RWPE2 (cell line): Measurements from ENCODE around the gene GSTK1.

ENCODE experiments used
- ATAC-seq: fragments of 200-7000 bp; cut with Tn5 transposase; 3 replicates; pipeline ENCODE4 v1.9.1; 2021; ENCODE audit warnings: low read depth
- DNase-seq: peaks from one replicate; pipeline ENCODE4 v3.0.0-alpha.2; 2020; ENCODE audit warnings: low spot score
- H3K27ac ChIP-seq: fragments of 450-650 bp; 2 replicates; pipeline ENCODE4 v1.5.1; 2017; ENCODE audit warnings: mild to moderate bottlenecking; ENCODE audit not compliant: poor library complexity, severe bottlenecking
- H3K27me3 ChIP-seq: fragments of 250-450 bp; sonication (Bioruptor Pico); 2 replicates; pipeline ENCODE4 v1.5.1; 2021; ENCODE audit warnings: mild to moderate bottlenecking, moderate library complexity; ENCODE audit not compliant: insufficient read depth, poor library complexity, severe bottlenecking
- H3K36me3 ChIP-seq: fragments of 250-450 bp; sonication (Bioruptor Pico); 2 replicates; pipeline ENCODE4 v1.5.1; 2020; ENCODE audit warnings: low read depth, mild to moderate bottlenecking, moderate library complexity
- H3K4me1 ChIP-seq: fragments of 250-450 bp; sonication (Bioruptor Pico); 2 replicates; pipeline ENCODE4 v1.5.1; 2021; ENCODE audit warnings: mild to moderate bottlenecking, moderate library complexity; ENCODE audit not compliant: insufficient read depth, poor library complexity, severe bottlenecking
- H3K4me3 ChIP-seq: fragments of 250-450 bp; sonication (Bioruptor Pico); 2 replicates; pipeline ENCODE4 v1.5.1; 2021; ENCODE audit warnings: mild to moderate bottlenecking, moderate library complexity; ENCODE audit not compliant: severe bottlenecking
- H3K9me3 ChIP-seq: fragments of 250-450 bp; sonication (Bioruptor Pico); 2 replicates; pipeline ENCODE4 v1.5.1; 2021; ENCODE audit warnings: mild to moderate bottlenecking, moderate library complexity; ENCODE audit not compliant: severe bottlenecking
- CTCF ChIP-seq: fragments of 450-650 bp; IDR thresholded peaks from one replicate; pipeline ENCODE4 v1.5.1; 2017; ENCODE audit warnings: mild to moderate bottlenecking, moderate library complexity; ENCODE audit not compliant: poor library complexity, severe bottlenecking

Gene GSTK1

GRCh38 chr7:143295870-143296269, 32.6 kb downstream of the GSTK1 start:
- no peaks in the 10 kb centered on the region for H3K27me3 ChIP-seq
- no peaks in the 10 kb centered on the region for H3K4me1 ChIP-seq
- ATAC-seq: no peak
- H3K9me3 ChIP-seq: no peaks in the 10 kb centered on the region
- peaks cover 96% of the 10 kb centered on the region for H3K36me3 ChIP-seq
- DNase-seq: no peak
- H3K4me3 ChIP-seq: no peak overlapping the region
- no peak for TF ChIP-seq CTCF
- H3K27ac ChIP-seq: no peak overlapping the region

GRCh38 chr7:143296686-143297085, 33.4 kb downstream of the GSTK1 start:
- no peak for ATAC-seq
- Histone ChIP-seq H3K4me3 (no peak overlapping the region), H3K4me1 (no peaks in the 10 kb centered on the region), H3K27ac (no peak overlapping the region), H3K9me3 (no peaks in the 10 kb centered on the region), H3K36me3 (peaks cover 97% of the 10 kb centered on the region), H3K27me3 (no peaks in the 10 kb centered on the region)
- TF ChIP-seq CTCF: no peak
- DNase-seq: no peak

GRCh38 chr7:143299346-143299745, 36.1 kb downstream of the GSTK1 start:
- TF ChIP-seq CTCF: no peak
- ATAC-seq: no peak
- no peak for DNase-seq
- no peak overlapping the region for H3K4me3 ChIP-seq
- no peak overlapping the region for H3K27ac ChIP-seq
- H3K9me3 ChIP-seq: no peaks in the 10 kb centered on the region
- peaks cover 8% of the 10 kb centered on the region for H3K4me1 ChIP-seq
- peaks cover 98% of the 10 kb centered on the region for H3K36me3 ChIP-seq
- no peaks in the 10 kb centered on the region for H3K27me3 ChIP-seq

- no peaks in the 10 kb centered on the region for H3K27me3 ChIP-seq
- ATAC-seq: peak; percentile 51; the same call in 1 of the 3 replicates
- H3K9me3 ChIP-seq: no peaks in the 10 kb centered on the region
- peaks cover 98% of the 10 kb centered on the region for H3K36me3 ChIP-seq
- H3K27ac ChIP-seq: no peak overlapping the region
- peaks cover 8% of the 10 kb centered on the region for H3K4me1 ChIP-seq
- H3K4me3 ChIP-seq: no peak overlapping the region
- peak; percentile 67 for TF ChIP-seq CTCF
- no peak for DNase-seq
Observed at GRCh38 chr7:143299840-143300239, 36.6 kb downstream of the GSTK1 start.

- no peak for DNase-seq
- no peak for ATAC-seq
- Histone ChIP-seq H3K27me3 (no peaks in the 10 kb centered on the region), H3K4me3 (no peak overlapping the region), H3K36me3 (peaks cover 96% of the 10 kb centered on the region), H3K27ac (no peak overlapping the region), H3K4me1 (peaks cover 8% of the 10 kb centered on the region), H3K9me3 (no peaks in the 10 kb centered on the region)
- TF ChIP-seq CTCF: no peak
Observed at GRCh38 chr7:143300959-143301935, 38.0 kb downstream of the GSTK1 start.
